HepG2 (cell line): Measurements from ENCODE around the gene S100A6. TPM values are rescaled to one million over a fixed set of nuclear protein-coding genes. Genes with fewer than 3 reads are reported as not detected.

Experiments
- ATAC-seq: fragments of 200-7000 bp; cut with Tn5 transposase; 3 replicates; pipeline ENCODE4 v1.9.1; 2020; ENCODE audit warnings: mild to moderate bottlenecking, moderate library complexity
- BruUV-seq: library from RNA; stranded (reverse); fragments of 400-500 nt; replicated peaks from 2 replicates; lab custom pipeline; 2021; lab: Mats Ljungman, UMichigan
- CTCF ChIA-PET: fragments of 300-600 bp; formaldehyde crosslinking; extraction: SDS; loops from one replicate; lab custom pipeline; 2021; ENCODE audit warnings: low total read pairs, inconsistent platforms, low intra/inter-chr PET ratio; lab: Yijun Ruan, JAX
- POLR2A ChIA-PET: fragments of 350-600 bp; sonication (Branson Sonifier 250); formaldehyde crosslinking; loops from one replicate; lab custom pipeline; 2020; ENCODE audit warnings: antibody characterized with exemption, inconsistent platforms; lab: Yijun Ruan, JAX
- DNase-seq: peaks from one replicate; pipeline ENCODE4 v3.0.0-alpha.2; 2015; ENCODE audit warnings: low spot score
- FAIRE-seq: peaks from 3 replicates; lab custom pipeline; 2011; peaks lifted over from hg19 to GRCh38; lab: Jason Lieb, UNC
- H2AFZ ChIP-seq: one replicate; pipeline ENCODE4 v1.6.1; 2011; ENCODE audit warnings: low read length, inconsistent platforms
- H3K27ac ChIP-seq: fragments of 300-600 bp; 3 replicates; pipeline ENCODE4 v1.8.0; 2011; ENCODE audit warnings: mixed run types, mild to moderate bottlenecking, mixed read lengths, low read length, inconsistent platforms; ENCODE audit not compliant: insufficient read depth; ENCODE audit errors: extremely low read length
- H3K27me3 ChIP-seq, 2 experiments: fragments of 200-600 bp in 1 of 2; 2 replicates in 1 of 2; 3 replicates in 1 of 2; pipeline versions ENCODE4 v1.6.0 to v1.8.0; 2011; ENCODE audit warnings: low read length in 2 of 2, mild to moderate bottlenecking in 2 of 2, moderate library complexity in 2 of 2, inconsistent platforms in 1 of 2; ENCODE audit not compliant: insufficient read depth in 2 of 2, control insufficient read depth in 1 of 2
- H3K36me3 ChIP-seq, 2 experiments: fragments of 200-600 bp in 1 of 2; replicated peaks in 1 of 2; 2 replicates in 1 of 2; 3 replicates in 1 of 2; pipeline versions ENCODE4 v1.5.1 to v1.8.0; 2011; ENCODE audit warnings: low read length in 2 of 2, inconsistent platforms in 1 of 2; ENCODE audit not compliant: insufficient read depth in 2 of 2, control insufficient read depth in 1 of 2
- H3K4me1 ChIP-seq: 2 replicates; pipeline ENCODE4 v1.5.1; 2012; ENCODE audit warnings: low read length, inconsistent platforms; ENCODE audit not compliant: insufficient read depth
- H3K4me2 ChIP-seq: 2 replicates; pipeline ENCODE4 v1.6.0; 2011; ENCODE audit warnings: low read depth, low read length, inconsistent platforms
- H3K4me3 ChIP-seq, 3 experiments: fragments of 200-600 bp in 1 of 3; sonication (generic), shearing (Covaris generic) in 1 of 3; replicated peaks in 1 of 3; 2 replicates each; pipeline ENCODE4 v1.5.1; 2011 to 2016; ENCODE audit warnings: low read length in 3 of 3, inconsistent platforms in 2 of 3, low read depth in 2 of 3, mild to moderate bottlenecking in 2 of 3, control low read depth in 1 of 3, mixed read lengths in 1 of 3; ENCODE audit not compliant: insufficient read depth in 1 of 3
- H3K79me2 ChIP-seq: one replicate; pipeline ENCODE4 v1.6.1; 2011; ENCODE audit warnings: low read length, inconsistent platforms; ENCODE audit not compliant: insufficient read depth
- H3K9ac ChIP-seq: 2 replicates; pipeline ENCODE4 v1.6.0; 2011; ENCODE audit warnings: mild to moderate bottlenecking, low read depth, low read length, inconsistent platforms; ENCODE audit not compliant: insufficient read depth
- H3K9me3 ChIP-seq: 2 replicates; pipeline ENCODE4 v1.5.1; 2012; ENCODE audit warnings: mild to moderate bottlenecking, low read length
- H4K20me1 ChIP-seq: 2 replicates; pipeline ENCODE4 v1.6.0; 2011; ENCODE audit warnings: inconsistent platforms, mild to moderate bottlenecking, low read length, moderate library complexity; ENCODE audit not compliant: insufficient read depth
- CREM ChIP-seq, 2 experiments: sonication (generic) in 1 of 2; formaldehyde crosslinking in 1 of 2; IDR thresholded peaks; 2 replicates each; pipeline versions ENCODE4 v1.4.0 to v1.6.1; 2016 to 2020; ENCODE audit warnings: antibody characterized with exemption in 1 of 2, mild to moderate bottlenecking in 1 of 2, missing genetic modification reagents in 1 of 2
- EEA1 ChIP-seq: sonication (generic); formaldehyde crosslinking; IDR thresholded peaks from 2 replicates; pipeline ENCODE4 v1.5.1; 2020; ENCODE audit warnings: mild to moderate bottlenecking, missing genetic modification reagents, borderline replicate concordance
- FOSL2 ChIP-seq: sonication (generic); formaldehyde crosslinking; IDR thresholded peaks from 2 replicates; pipeline ENCODE4 v1.4.0; 2020; ENCODE audit warnings: missing genetic modification reagents
- RXRA ChIP-seq: sonication (generic); formaldehyde crosslinking; IDR thresholded peaks from 2 replicates; pipeline ENCODE4 v1.5.1; 2020; ENCODE audit warnings: missing genetic modification reagents
- SPEN ChIP-seq: sonication (generic); formaldehyde crosslinking; IDR thresholded peaks from 2 replicates; pipeline ENCODE4 v1.5.1; 2020; ENCODE audit warnings: low read depth, mild to moderate bottlenecking, missing genetic modification reagents
- THAP7 ChIP-seq: sonication (generic); formaldehyde crosslinking; IDR thresholded peaks from 2 replicates; pipeline ENCODE4 v1.8.1; 2023; ENCODE audit warnings: mild to moderate bottlenecking, missing genetic modification reagents
- ZNF121 ChIP-seq: sonication (generic); formaldehyde crosslinking; IDR thresholded peaks from 2 replicates; pipeline ENCODE4 v1.5.0; 2020; ENCODE audit warnings: mild to moderate bottlenecking, missing genetic modification reagents
- ZNF619 ChIP-seq: sonication (generic); formaldehyde crosslinking; IDR thresholded peaks from 2 replicates; pipeline ENCODE4 v1.4.0; 2020; ENCODE audit warnings: mild to moderate bottlenecking, missing genetic modification reagents
- ZNF768 ChIP-seq: sonication (generic); formaldehyde crosslinking; IDR thresholded peaks from 2 replicates; pipeline ENCODE4 v1.4.0; 2020; ENCODE audit warnings: missing genetic modification reagents
- WGBS: methylation state at CpG from one replicate; pipeline ENCODE4 v1.1.6; 2017; ENCODE audit warnings: low lambda C conversion rate; 5-methylcytosine and 5-hydroxymethylcytosine counted together
- in situ Hi-C: cut with HindIII; loops from 2 replicates; pipeline ENCODE4 v1.10.0; 2017; ENCODE audit warnings: low pct_unique_long_range_greater_than_20kb; ENCODE audit not compliant: extremely low pct_ligation_motif_present
- intact Hi-C: fragments of 100-400 bp; cut with micrococcal nuclease; formaldehyde crosslinking; loops from one replicate; pipeline ENCODE4 v1.10.0; 2022; ENCODE audit not compliant: unreplicated experiment
- polyA plus RNA-seq, 8 experiments: library from polyadenylated mRNA; depleted of rRNA in 3 of 8; stranded (reverse) in 7 of 8; unstranded in 1 of 8; fragments of >200 nt; fragmentation: Illumina TruSeq in 4 of 8; extraction: Trizol in 4 of 8; gene quantifications; 2 replicates each; pipeline versions ENCODE4 v1.2.1 to v1.2.3, GENCODE V29; 2011 to 2016; ENCODE audit warnings: low read depth in 4 of 8, missing spikeins in 1 of 8, mixed read lengths in 1 of 8; ENCODE audit not compliant: insufficient read depth in 1 of 8
- total RNA-seq, 5 experiments: library from RNA; depleted of rRNA; stranded (reverse); fragments of >200 nt; fragmentation: Illumina TruSeq; extraction: Trizol; gene quantifications; 2 replicates each; pipeline ENCODE4 v1.2.3, GENCODE V29; 2016; ENCODE audit warnings: low read depth in 1 of 5
- TF ChIP-seq, protein P1 (sequence below): sonication (generic); formaldehyde crosslinking; IDR thresholded peaks from 2 replicates; pipeline ENCODE4 v1.4.0; 2020; ENCODE audit warnings: mild to moderate bottlenecking, missing genetic modification reagents
- TF ChIP-seq, protein P2 (sequence below): fragments of 450-650 bp; IDR thresholded peaks from 2 replicates; pipeline ENCODE4 v1.6.1; 2017

S100A6 gene
- total and polyA plus RNA-seq, 2 of the 13 experiments (the other 11 are each of a cell fraction or from before 2014, with no cell fraction given) = 72.9 to 85.0 TPM

GRCh38 chr1:153567621-153568366, 32.0 kb upstream of the S100A6 start:
- in situ Hi-C loops (loop anchor here (5.0 kb wide), 2 partner anchors 35 to 60 kb away; no protein-coding TSS in a partner anchor), intact Hi-C loops (loop anchor here (1.0 kb wide), 2 partner anchors 34 to 56 kb away; no protein-coding TSS in a partner anchor)
- Histone ChIP-seq H3K4me2 (peak overlapping the region; percentile 82), H3K9me3 (no peaks in the 10 kb centered on the region), H2AFZ (no peak overlapping the region), H3K9ac (peak overlapping the region; percentile 29; the same call in 1 of the 2 replicates), H3K79me2 (no peaks in the 10 kb centered on the region), H3K27me3 (no peaks in the 10 kb centered on the region), H3K4me3 (peak overlapping the region in 1 of 3 experiments; percentile 59; a peak in 2 of 6 replicates), H4K20me1 (no peaks in the 10 kb centered on the region), H3K4me1 (peaks cover 61% of the 10 kb centered on the region), H3K27ac (peak overlapping the region; percentile 32), H3K36me3 (no peaks in the 10 kb centered on the region)
- FAIRE-seq (no peak), ATAC-seq (no peak), DNase-seq (peak; percentile 50)
- CTCF ChIA-PET = interaction anchor here (2.9 to 3.5 kb wide), 2 partner anchors 35 to 57 kb away, joined by 42 to 63 read pairs; no protein-coding TSS in a partner anchor
- no TSS peak for BruUV-seq
- 0 out of 2 replicates have a peak, but pooled peaks have one; percentile 26 for TF ChIP-seq EEA1 (CRISPR knock-in tag)
- 0 out of 2 replicates have a peak, but pooled peaks have one; percentile 24 for TF ChIP-seq ZNF121
- TF ChIP-seq ZNF619 (CRISPR knock-in tag) = 0 out of 2 replicates have a peak, but pooled peaks have one; percentile 3
- TF ChIP-seq SPEN = 0 out of 2 replicates have a peak, but pooled peaks have one; percentile 1
- peak; percentile 3; the same call in 1 of the 2 replicates for TF ChIP-seq RXRA (CRISPR knock-in tag)
- TF ChIP-seq ZNF768 = peak; percentile 70; the same call in 1 of the 2 replicates
- no peak for TF ChIP-seq CREM (IDR thresholded peaks at IDR 0.05)
- TF ChIP-seq CREM (CRISPR knock-in tag; IDR thresholded peaks at IDR 0.05) = no peak
- TF ChIP-seq, protein P1, sequence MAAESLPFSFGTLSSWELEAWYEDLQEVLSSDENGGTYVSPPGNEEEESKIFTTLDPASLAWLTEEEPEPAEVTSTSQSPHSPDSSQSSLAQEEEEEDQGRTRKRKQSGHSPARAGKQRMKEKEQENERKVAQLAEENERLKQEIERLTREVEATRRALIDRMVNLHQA = no peak
- TF ChIP-seq FOSL2 (CRISPR knock-in tag) = peak; percentile 64
- no peak for TF ChIP-seq THAP7 (CRISPR knock-in tag)
- TF ChIP-seq, protein P2, sequence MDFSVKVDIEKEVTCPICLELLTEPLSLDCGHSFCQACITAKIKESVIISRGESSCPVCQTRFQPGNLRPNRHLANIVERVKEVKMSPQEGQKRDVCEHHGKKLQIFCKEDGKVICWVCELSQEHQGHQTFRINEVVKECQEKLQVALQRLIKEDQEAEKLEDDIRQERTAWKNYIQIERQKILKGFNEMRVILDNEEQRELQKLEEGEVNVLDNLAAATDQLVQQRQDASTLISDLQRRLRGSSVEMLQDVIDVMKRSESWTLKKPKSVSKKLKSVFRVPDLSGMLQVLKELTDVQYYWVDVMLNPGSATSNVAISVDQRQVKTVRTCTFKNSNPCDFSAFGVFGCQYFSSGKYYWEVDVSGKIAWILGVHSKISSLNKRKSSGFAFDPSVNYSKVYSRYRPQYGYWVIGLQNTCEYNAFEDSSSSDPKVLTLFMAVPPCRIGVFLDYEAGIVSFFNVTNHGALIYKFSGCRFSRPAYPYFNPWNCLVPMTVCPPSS = no peak
- WGBS = 85% methylated on average over 22 of the region's 22 CpGs
- POLR2A ChIA-PET = interaction anchor here (0.8 to 1.8 kb wide), 12 partner anchors 11 to 201 kb away, joined by 3 to 19 read pairs (median 5); partner anchors contain the start of genes CHTOP, INTS3, S100A13 and S100A16
